Central memory CD8-positive, alpha-beta T cell (primary cell): ENCODE data around the gene G3BP2.
"Not testable (repeated sequence)": the region's sequence is repeated elsewhere in the genome, so short reads cannot be mapped to it uniquely, and the experiment has no call there.

ENCODE experiments used
- ATAC-seq: fragments of 150-1000 bp; cut with Tn5 transposase; replicated peaks from 2 replicates; pipeline ENCODE4 v1.10.0; 2022; ENCODE audit warnings: mild to moderate bottlenecking, moderate FRiP score, moderate number of reproducible peaks; ENCODE audit not compliant: poor library complexity, severe bottlenecking; ENCODE audit errors: extremely low read depth
- DNase-seq, 2 donors: peaks; one replicate each; pipeline ENCODE4 v3.0.0; 2021; ENCODE audit warnings: low spot score in 2 of 2
- H3K27ac Mint-ChIP-seq: one replicate; pipeline ENCODE4 v1.8.0; 2022; ENCODE audit warnings: low read depth, mild to moderate bottlenecking, moderate library complexity, mixed read lengths
- H3K27me3 Mint-ChIP-seq: one replicate; pipeline ENCODE4 v1.8.0; 2022; ENCODE audit warnings: mixed read lengths
- H3K36me3 Mint-ChIP-seq: one replicate; pipeline ENCODE4 v1.8.0; 2022; ENCODE audit warnings: mild to moderate bottlenecking, moderate library complexity, mixed read lengths; ENCODE audit not compliant: insufficient read depth
- H3K4me1 Mint-ChIP-seq: one replicate; pipeline ENCODE4 v1.8.0; 2022; ENCODE audit warnings: mixed read lengths
- H3K4me3 Mint-ChIP-seq: one replicate; pipeline ENCODE4 v1.8.0; 2022; ENCODE audit warnings: mild to moderate bottlenecking, moderate library complexity, mixed read lengths
- H3K9me3 Mint-ChIP-seq: one replicate; pipeline ENCODE4 v1.8.0; 2022; ENCODE audit warnings: mixed read lengths

The G3BP2 gene

DNA sequence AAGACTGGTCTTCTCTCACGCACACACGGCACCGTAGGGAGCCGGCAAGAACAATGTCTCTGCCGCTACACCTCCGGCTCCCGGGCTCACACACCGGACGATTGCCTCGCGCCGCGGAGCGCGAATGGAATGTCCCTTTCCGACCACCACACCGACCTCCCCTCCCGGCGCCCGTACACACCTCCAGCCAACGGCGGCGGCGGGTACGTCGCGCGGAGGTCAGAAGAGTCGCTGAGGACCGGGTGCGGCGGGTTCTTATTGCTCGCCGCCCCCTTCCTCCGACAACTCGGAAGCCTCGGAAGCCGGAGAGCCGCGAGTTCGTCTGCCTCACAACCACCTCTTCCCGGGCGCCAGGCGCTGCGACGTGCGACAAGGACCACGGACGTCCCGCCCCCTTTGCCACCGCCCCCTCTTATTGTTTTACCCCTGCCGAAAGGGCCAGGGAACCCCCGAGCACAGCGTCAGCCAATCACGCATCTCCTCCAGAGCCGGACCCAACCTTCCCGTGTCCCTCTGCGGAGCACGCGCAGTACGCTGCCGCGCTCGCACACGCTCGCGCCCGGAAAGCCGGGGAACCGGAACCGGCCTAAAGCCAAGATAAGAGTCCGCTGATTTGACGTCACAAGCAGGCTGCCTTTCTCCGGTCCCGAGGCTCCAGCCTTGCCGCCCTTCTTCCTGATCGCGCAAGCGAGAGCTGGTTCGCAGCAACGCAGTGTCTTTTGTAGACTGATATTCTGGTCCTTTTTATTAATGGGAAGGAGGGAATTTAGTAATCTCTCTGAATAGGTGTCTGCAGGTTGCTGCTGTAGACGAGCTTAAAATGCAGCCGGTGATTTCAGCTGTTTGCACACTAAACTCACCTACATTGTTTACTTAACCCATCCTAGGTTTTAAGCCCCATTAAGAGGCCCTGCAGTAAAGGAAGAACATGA, at the start of gene G3BP2:
G3BP2 (minus strand) TSS at position 385 of the 932 bp plus-strand sequence. CDS start 11,386 bp downstream, outside the sequence.
- peaks cover 22% of the 10 kb centered on the region for H3K36me3 Mint-ChIP-seq
- DNase-seq (peak; percentile 89 to 96), ATAC-seq (peak; percentile 93)
- peaks cover 51% of the 10 kb centered on the region for H3K4me1 Mint-ChIP-seq
- H3K27ac Mint-ChIP-seq: peak within 1 kb of the TSS; percentile 99
- no peaks in the 10 kb centered on the region for H3K9me3 Mint-ChIP-seq
- peak within 1 kb of the TSS; percentile 100 for H3K4me3 Mint-ChIP-seq
- H3K27me3 Mint-ChIP-seq: no peaks in the 10 kb centered on the region

DNA sequence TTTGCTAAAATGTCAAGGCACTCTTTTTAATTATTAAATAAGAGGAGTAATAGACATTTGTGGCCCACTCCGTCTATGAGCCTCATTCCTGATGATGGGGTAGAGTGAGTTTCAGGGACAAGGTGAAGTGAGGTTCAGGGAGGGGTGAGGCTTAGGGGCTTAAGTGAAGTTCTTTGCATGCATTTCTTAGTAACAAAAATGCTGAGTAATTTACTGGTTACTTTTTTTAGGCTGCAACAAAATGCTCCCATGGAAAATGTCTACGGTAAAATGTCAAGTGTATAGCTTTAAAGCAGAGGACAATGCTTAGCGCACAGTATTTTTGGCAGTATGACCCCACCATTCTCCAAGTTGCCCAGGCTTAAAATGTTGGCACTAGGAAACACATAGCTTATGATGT, 49.2 kb upstream of the G3BP2 start:
- Mint-ChIP-seq H3K4me1 (peaks cover 43% of the 10 kb centered on the region), H3K9me3 (no peaks in the 10 kb centered on the region), H3K4me3 (no peak overlapping the region), H3K27me3 (no peaks in the 10 kb centered on the region), H3K36me3 (peaks cover 15% of the 10 kb centered on the region), H3K27ac (peak overlapping the region; percentile 99)
- DNase-seq: no peak
- ATAC-seq: no peak

GRCh38 chr4:75718529-75718928, 45.3 kb upstream of the G3BP2 start:
- Mint-ChIP-seq H3K4me1 (peaks cover 9% of the 10 kb centered on the region), H3K4me3 (no peak overlapping the region), H3K27me3 (no peaks in the 10 kb centered on the region), H3K9me3 (no peaks in the 10 kb centered on the region), H3K36me3 (peaks cover under 1% of the 10 kb centered on the region), H3K27ac (no peak overlapping the region)
- DNase-seq (no peak), ATAC-seq (no peak)

GRCh38 chr4:75717408-75717807, 44.2 kb upstream of the G3BP2 start:
- H3K27me3 Mint-ChIP-seq: no peaks in the 10 kb centered on the region
- H3K4me3 Mint-ChIP-seq: no peak overlapping the region
- ATAC-seq (no peak), DNase-seq (no peak)
- no peak overlapping the region for H3K27ac Mint-ChIP-seq
- H3K9me3 Mint-ChIP-seq: no peaks in the 10 kb centered on the region
- no peaks in the 10 kb centered on the region for H3K36me3 Mint-ChIP-seq
- H3K4me1 Mint-ChIP-seq: no peaks in the 10 kb centered on the region

DNA sequence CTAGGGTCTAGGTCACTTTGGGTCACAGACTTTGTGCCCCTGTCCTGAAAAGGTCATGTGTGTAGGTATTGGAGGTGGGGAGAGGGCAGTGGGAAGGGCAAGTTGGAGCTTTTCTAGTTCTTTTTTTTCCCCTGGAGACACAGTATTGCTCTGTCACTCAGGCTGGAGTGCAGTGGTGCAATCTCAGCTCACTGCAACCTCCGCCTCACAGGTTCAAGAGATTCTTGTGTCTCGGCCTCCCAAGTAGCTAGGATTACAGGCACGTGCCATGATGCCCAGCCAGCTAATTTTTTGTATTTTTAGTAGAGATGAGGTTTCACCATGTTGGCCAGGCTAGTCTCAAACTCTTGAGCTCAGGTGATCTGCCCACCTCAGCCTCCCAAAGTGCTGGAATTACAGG, 42.8 kb upstream of the G3BP2 start:
- H3K9me3 Mint-ChIP-seq, ATAC-seq, H3K4me3 Mint-ChIP-seq, DNase-seq, H3K27me3 Mint-ChIP-seq, H3K27ac Mint-ChIP-seq, H3K4me1 Mint-ChIP-seq, H3K36me3 Mint-ChIP-seq: not testable (repeated sequence)

DNA sequence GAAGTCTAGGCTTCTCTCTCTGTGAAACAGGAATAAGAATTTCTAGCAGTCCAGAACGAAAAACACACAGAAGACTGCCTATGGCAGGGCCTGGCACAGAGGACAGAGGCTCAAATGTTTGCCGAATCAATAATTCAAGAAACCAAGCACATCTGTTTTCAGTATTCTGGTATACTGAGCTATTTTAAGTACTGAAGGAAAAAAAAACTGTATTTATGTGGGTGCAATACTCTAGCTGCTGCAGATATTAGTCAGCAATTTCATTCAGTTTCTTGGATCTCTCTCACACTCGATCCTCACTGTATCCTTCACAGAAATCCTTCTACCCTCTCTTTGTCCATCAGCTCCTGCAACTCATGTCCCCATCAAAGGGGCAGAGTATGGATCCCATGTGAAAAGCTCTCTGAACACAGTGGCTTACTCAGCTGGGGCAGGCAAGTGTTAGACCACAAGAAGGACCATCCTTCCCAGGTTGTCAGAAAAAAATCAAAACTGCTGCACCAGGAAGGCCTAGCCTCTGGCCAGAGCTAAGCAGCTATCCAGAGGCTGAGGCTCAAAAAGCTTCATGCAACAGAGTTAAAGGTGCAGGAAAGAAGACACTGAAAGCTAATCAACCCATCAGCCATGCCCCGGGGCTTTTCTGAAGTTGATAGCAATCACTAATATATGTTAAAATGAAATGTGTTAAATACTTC, 42.0 kb upstream of the G3BP2 start:
- no peaks in the 10 kb centered on the region for H3K36me3 Mint-ChIP-seq
- ATAC-seq: no peak
- H3K27me3 Mint-ChIP-seq: no peaks in the 10 kb centered on the region
- H3K4me3 Mint-ChIP-seq: no peak overlapping the region
- no peak overlapping the region for H3K27ac Mint-ChIP-seq
- H3K9me3 Mint-ChIP-seq: no peaks in the 10 kb centered on the region
- DNase-seq: no peak
- H3K4me1 Mint-ChIP-seq: no peaks in the 10 kb centered on the region

DNA sequence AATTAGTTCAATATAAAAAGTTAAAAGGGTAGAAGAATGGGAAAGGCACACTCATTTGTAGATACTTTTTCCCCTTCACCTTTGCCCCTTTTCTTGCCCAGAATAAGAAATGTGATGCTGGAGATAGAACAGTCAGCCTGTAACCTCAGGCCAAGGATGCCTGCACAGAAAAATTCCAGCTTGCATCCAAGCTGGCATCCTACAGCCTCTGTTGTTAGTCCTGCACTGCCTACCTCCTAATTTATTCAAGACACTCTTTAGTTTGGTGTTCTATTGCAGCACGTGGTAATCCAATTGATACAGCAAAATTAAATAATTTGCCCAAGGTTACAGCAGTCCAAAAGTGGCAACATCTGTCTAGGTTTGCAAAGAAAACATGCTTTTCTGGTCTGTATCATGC, 41.5 kb upstream of the G3BP2 start:
- no peak for ATAC-seq
- Mint-ChIP-seq H3K4me1 (no peaks in the 10 kb centered on the region), H3K9me3 (no peaks in the 10 kb centered on the region), H3K27me3 (no peaks in the 10 kb centered on the region), H3K4me3 (no peak overlapping the region), H3K36me3 (no peaks in the 10 kb centered on the region), H3K27ac (no peak overlapping the region)
- DNase-seq: no peak

GRCh38 chr4:75714011-75714410, 40.8 kb upstream of the G3BP2 start:
- Mint-ChIP-seq H3K27me3 (no peaks in the 10 kb centered on the region), H3K36me3 (no peaks in the 10 kb centered on the region), H3K27ac (no peak overlapping the region), H3K4me3 (no peak overlapping the region), H3K9me3 (no peaks in the 10 kb centered on the region), H3K4me1 (no peaks in the 10 kb centered on the region)
- ATAC-seq: no peak
- DNase-seq: no peak

- Mint-ChIP-seq H3K9me3 (no peaks in the 10 kb centered on the region), H3K27ac (no peak overlapping the region), H3K4me3 (no peak overlapping the region), H3K36me3 (no peaks in the 10 kb centered on the region), H3K4me1 (no peaks in the 10 kb centered on the region), H3K27me3 (no peaks in the 10 kb centered on the region)
- DNase-seq (no peak), ATAC-seq (no peak)
These were observed 37.0 kb upstream of the G3BP2 start for GRCh38 chr4:75710246-75710645.

GRCh38 chr4:75708218-75708691, 35.0 kb upstream of the G3BP2 start:
- Mint-ChIP-seq H3K36me3 (no peaks in the 10 kb centered on the region), H3K27ac (no peak overlapping the region), H3K4me3 (no peak overlapping the region), H3K4me1 (no peaks in the 10 kb centered on the region), H3K9me3 (no peaks in the 10 kb centered on the region), H3K27me3 (no peaks in the 10 kb centered on the region)
- ATAC-seq: peak; percentile 67
- peak in 1 of 2 donors; percentile 33 for DNase-seq

GRCh38 chr4:75705198-75705977, 32.2 kb upstream of the G3BP2 start:
- H3K27me3 Mint-ChIP-seq: no peaks in the 10 kb centered on the region
- DNase-seq: no peak
- no peaks in the 10 kb centered on the region for H3K4me1 Mint-ChIP-seq
- H3K36me3 Mint-ChIP-seq: no peaks in the 10 kb centered on the region
- no peaks in the 10 kb centered on the region for H3K9me3 Mint-ChIP-seq
- H3K4me3 Mint-ChIP-seq: no peak overlapping the region
- no peak overlapping the region for H3K27ac Mint-ChIP-seq
- ATAC-seq: no peak

- peaks cover 17% of the 10 kb centered on the region for H3K4me1 Mint-ChIP-seq
- DNase-seq (no peak), ATAC-seq (no peak)
- H3K4me3 Mint-ChIP-seq: no peak overlapping the region
- H3K27me3 Mint-ChIP-seq: no peaks in the 10 kb centered on the region
- no peaks in the 10 kb centered on the region for H3K9me3 Mint-ChIP-seq
- H3K36me3 Mint-ChIP-seq: no peaks in the 10 kb centered on the region
- H3K27ac Mint-ChIP-seq: no peak overlapping the region
These were observed 29.8 kb upstream of the G3BP2 start for GRCh38 chr4:75702919-75703411.
